ENCODE results near the gene ARPP19. TPM values are rescaled to one million over a fixed set of nuclear protein-coding genes. Genes with fewer than 3 reads are reported as not detected.

ARPP19 gene
- total and polyA plus RNA-seq, 9 of the 15 experiments (the other 6 are each of a cell fraction or from before 2014, with no cell fraction given) = 33.3 to 102 (median 60.5) TPM

DNA sequence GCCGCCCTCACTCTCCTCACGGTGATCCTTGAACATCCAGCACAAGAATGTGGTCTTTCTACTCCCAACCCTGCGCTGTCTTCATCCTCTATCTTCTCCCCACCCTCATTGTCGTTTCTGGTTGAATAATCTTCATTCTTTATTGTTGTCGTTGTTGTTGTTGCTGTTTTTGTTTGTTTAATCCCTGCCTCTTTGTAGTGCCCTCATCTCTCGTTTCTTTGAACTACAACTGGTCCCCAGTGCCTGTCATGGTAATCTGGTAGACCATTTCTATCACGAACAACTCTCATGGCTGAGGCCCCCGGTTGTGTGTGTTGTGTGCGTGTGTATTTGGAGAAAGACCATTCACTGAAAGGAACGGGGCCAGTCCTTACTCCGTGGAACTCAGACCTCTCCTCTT lies 38.9 kb downstream of the ARPP19 start:
- in situ Hi-C loops (cut with MboI) = no loop called here
- ChIA-PET POLR2A (no interaction called here), CTCF (ENCODE audit: low intra/inter-chr PET ratio) (no interaction called here)
- intact Hi-C loops (cut with micrococcal nuclease) = loop anchor here (2.0 to 10.0 kb wide), 3 partner anchors 37 to 205 kb away; partner anchors contain the start of genes ARPP19 and ATOSA
- ATAC-seq (no peak), FAIRE-seq (no peak), DNase-seq (ENCODE audit: extremely low read depth in 1 of 4, low spot score in 3 of 4) (no peak)
- H3K4me1 ChIP-seq (replicated peaks in 1 of 2; ENCODE audit: control insufficient read depth in 2 of 2, insufficient read depth in 2 of 2, low read length in 2 of 2) = peaks cover 0 to 14% of the 10 kb centered on the region in 2 experiments; a peak in 3 of 5 replicates
- no TSS peak for BruUV-seq (replicated peaks)
- H3K79me2 ChIP-seq (ENCODE audit: control insufficient read depth, insufficient read depth, low read length) = no peaks in the 10 kb centered on the region
- no peak overlapping the region for H3K4me3 ChIP-seq
- no peak overlapping the region for H3K4me2 ChIP-seq (ENCODE audit: insufficient read depth, low read length)
- H3K27ac ChIP-seq (ENCODE audit: extremely low read depth, low read depth, low read length) = no peak overlapping the region
- H3K27me3 ChIP-seq (ENCODE audit: control insufficient read depth in 2 of 2, insufficient read depth in 2 of 2, low read length in 2 of 2) = peaks cover 26 to 39% of the 10 kb centered on the region in 2 experiments
- H4K20me1 ChIP-seq (replicated peaks; ENCODE audit: control insufficient read depth, insufficient read depth, low read length) = no peaks in the 10 kb centered on the region; the same call in 1 of the 2 replicates
- 6% methylated on average over 11 of the region's 11 CpGs for WGBS (ENCODE audit: insufficient coverage, low coverage, missing lambda C conversion rate)
- no peaks in the 10 kb centered on the region for H3K9me1 ChIP-seq (ENCODE audit: control insufficient read depth, insufficient read depth, low read length)
- H3K9me3 ChIP-seq (replicated peaks; ENCODE audit: control insufficient read depth, insufficient read depth, low read depth, low read length) = no peaks in the 10 kb centered on the region
- no peak overlapping the region for H3K9ac ChIP-seq (ENCODE audit: insufficient read depth in 1 of 2, low read depth in 2 of 2, low read length in 2 of 2)
- peak overlapping the region; percentile 77; the same call in 1 of the 2 replicates for H2AFZ ChIP-seq (ENCODE audit: low read depth, low read length)
- no peaks in the 10 kb centered on the region for H3K36me3 ChIP-seq (ENCODE audit: control insufficient read depth, insufficient read depth, low read length)
- TF ChIP-seq TAL1 (IDR thresholded peaks at IDR 0.05) (no peak), CBX2 (IDR thresholded peaks at IDR 0.05; ENCODE audit: insufficient read depth, low read length, poor library complexity, severe bottlenecking) (peak; percentile 39), CBX8 (IDR thresholded peaks at IDR 0.05; ENCODE audit: borderline replicate concordance, extremely low read depth, low read depth, low read length, poor library complexity, severe bottlenecking) (peak; percentile 68)

- Histone ChIP-seq H3K9me3 (replicated peaks; ENCODE audit: control insufficient read depth, insufficient read depth, low read depth, low read length) (no peaks in the 10 kb centered on the region), H4K20me1 (replicated peaks; ENCODE audit: control insufficient read depth, insufficient read depth, low read length) (no peaks in the 10 kb centered on the region; the same call in 1 of the 2 replicates), H3K9ac (ENCODE audit: insufficient read depth in 1 of 2, low read depth in 2 of 2, low read length in 2 of 2) (peak overlapping the region in 1 of 2 experiments; percentile 14; a peak in 2 of 4 replicates), H3K4me3 (peak overlapping the region; percentile 65), H3K4me1 (replicated peaks in 1 of 2; ENCODE audit: control insufficient read depth in 2 of 2, insufficient read depth in 2 of 2, low read length in 2 of 2) (peaks cover 0 to 14% of the 10 kb centered on the region in 2 experiments; a peak in 3 of 5 replicates), H3K79me2 (ENCODE audit: control insufficient read depth, insufficient read depth, low read length) (no peaks in the 10 kb centered on the region), H3K27me3 (ENCODE audit: control insufficient read depth in 2 of 2, insufficient read depth in 2 of 2, low read length in 2 of 2) (peaks cover 26 to 39% of the 10 kb centered on the region in 2 experiments), H3K27ac (ENCODE audit: extremely low read depth, low read depth, low read length) (no peak overlapping the region), H3K36me3 (ENCODE audit: control insufficient read depth, insufficient read depth, low read length) (no peaks in the 10 kb centered on the region), H3K4me2 (ENCODE audit: insufficient read depth, low read length) (peak overlapping the region; percentile 66), H3K9me1 (ENCODE audit: control insufficient read depth, insufficient read depth, low read length) (no peaks in the 10 kb centered on the region), H2AFZ (ENCODE audit: low read depth, low read length) (peak overlapping the region; percentile 77)
- BruUV-seq (replicated peaks) = no TSS peak
- DNase-seq (ENCODE audit: extremely low read depth in 1 of 4, low spot score in 3 of 4) (no peak), FAIRE-seq (no peak), ATAC-seq (peak; percentile 56)
- ChIA-PET POLR2A (no interaction called here), CTCF (ENCODE audit: low intra/inter-chr PET ratio) (interaction anchor here (0.7 to 1.3 kb wide), 2 partner anchors 97 to 206 kb away, joined by 3 to 9 read pairs; no protein-coding TSS in a partner anchor)
- 14% methylated on average over 27 of the region's 28 CpGs for WGBS (ENCODE audit: insufficient coverage, low coverage, missing lambda C conversion rate)
- in situ Hi-C loops (cut with MboI) = no loop called here
- intact Hi-C loops (cut with micrococcal nuclease) = loop anchor here (2.0 to 10.0 kb wide), 3 partner anchors 38 to 205 kb away; partner anchors contain the start of genes ARPP19 and ATOSA
- no peak for TF ChIP-seq PTTG1 (tag; IDR thresholded peaks at IDR 0.05; ENCODE audit: low read depth)
- no peak for TF ChIP-seq BCL6 (CRISPR knock-in tag; IDR thresholded peaks at IDR 0.05)
- TF ChIP-seq FOXA3 (CRISPR knock-in tag; conservative IDR thresholded peaks at IDR 0.05 in 1 of 2, IDR thresholded peaks at IDR 0.05 in 1 of 2) = no peak
- peak; percentile 81 for TF ChIP-seq CBX2 (IDR thresholded peaks at IDR 0.05; ENCODE audit: insufficient read depth, low read length, poor library complexity, severe bottlenecking)
- TF ChIP-seq SMARCA4 (IDR thresholded peaks at IDR 0.05) = no peak
- no peak for TF ChIP-seq NR0B1 (IDR thresholded peaks at IDR 0.05; ENCODE audit: partially characterized antibody)
- no peak for TF ChIP-seq PHB2 (IDR thresholded peaks at IDR 0.05; ENCODE audit: low read depth)
- TF ChIP-seq CREB1 (IDR thresholded peaks at IDR 0.05) = no peak
- TF ChIP-seq CREB1 (CRISPR knock-in tag; IDR thresholded peaks at IDR 0.05) = no peak
Measured at GRCh38 chr15:52529341-52529924, 39.4 kb downstream of the ARPP19 start.
